Measurements from ENCODE around the gene DAAM1.

DAAM1 gene

DNA sequence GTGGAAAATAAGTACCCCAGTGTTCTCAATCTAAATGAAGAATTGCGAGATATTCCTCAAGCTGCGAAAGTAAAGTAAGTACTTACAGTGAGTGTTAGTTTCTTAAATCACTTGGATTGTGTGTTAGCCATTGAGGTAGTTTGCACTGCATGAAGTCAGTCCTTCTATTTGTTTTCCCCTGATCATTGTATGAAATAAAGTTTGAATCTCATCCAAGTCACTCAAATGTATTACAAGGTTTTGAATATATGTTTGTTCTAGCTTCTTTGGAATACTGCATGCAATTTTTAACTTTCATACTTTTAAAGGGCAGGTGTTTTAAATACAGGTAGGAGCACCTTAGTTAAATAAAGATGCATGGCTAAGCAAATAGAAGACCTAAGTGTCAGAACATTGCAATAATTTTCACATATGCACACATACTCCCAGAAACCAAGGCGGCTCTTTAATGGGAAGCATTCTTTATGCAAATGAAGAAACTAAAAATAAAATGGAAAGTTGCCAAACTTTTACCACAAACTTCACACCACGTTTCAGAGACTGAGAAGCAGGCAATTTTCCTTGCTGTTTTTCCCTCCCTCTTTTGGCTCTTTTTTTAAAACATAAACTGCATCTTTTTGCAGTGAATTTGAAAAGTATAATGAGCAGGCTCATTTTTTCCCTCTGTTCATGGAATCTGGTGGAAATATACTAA is 171.1 kb downstream of the DAAM1 start:
- no peak for DNase-seq (ENCODE audit: low read depth in 2 of 3, low spot score in 1 of 3)

DNA sequence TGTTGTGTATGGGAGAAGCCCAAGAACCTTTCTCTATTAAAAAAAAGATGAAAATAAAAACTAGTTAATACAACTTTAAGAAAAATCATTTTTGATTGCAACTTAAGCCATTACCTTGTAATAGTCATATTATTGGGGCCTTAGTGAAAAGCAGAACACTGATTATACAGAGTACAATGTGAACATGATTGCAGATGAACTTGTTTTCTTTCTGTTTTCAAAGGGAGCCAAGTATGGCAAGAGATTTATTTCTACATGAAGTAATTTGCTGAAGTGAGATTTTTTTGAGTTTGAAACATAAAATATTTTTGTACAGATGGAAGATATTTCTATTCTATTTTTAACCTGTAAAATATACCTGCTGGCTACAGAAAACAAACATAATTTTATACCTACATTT is 171.8 kb downstream of the DAAM1 start:
- no peak for DNase-seq (ENCODE audit: low read depth in 2 of 3, low spot score in 1 of 3)

DNA sequence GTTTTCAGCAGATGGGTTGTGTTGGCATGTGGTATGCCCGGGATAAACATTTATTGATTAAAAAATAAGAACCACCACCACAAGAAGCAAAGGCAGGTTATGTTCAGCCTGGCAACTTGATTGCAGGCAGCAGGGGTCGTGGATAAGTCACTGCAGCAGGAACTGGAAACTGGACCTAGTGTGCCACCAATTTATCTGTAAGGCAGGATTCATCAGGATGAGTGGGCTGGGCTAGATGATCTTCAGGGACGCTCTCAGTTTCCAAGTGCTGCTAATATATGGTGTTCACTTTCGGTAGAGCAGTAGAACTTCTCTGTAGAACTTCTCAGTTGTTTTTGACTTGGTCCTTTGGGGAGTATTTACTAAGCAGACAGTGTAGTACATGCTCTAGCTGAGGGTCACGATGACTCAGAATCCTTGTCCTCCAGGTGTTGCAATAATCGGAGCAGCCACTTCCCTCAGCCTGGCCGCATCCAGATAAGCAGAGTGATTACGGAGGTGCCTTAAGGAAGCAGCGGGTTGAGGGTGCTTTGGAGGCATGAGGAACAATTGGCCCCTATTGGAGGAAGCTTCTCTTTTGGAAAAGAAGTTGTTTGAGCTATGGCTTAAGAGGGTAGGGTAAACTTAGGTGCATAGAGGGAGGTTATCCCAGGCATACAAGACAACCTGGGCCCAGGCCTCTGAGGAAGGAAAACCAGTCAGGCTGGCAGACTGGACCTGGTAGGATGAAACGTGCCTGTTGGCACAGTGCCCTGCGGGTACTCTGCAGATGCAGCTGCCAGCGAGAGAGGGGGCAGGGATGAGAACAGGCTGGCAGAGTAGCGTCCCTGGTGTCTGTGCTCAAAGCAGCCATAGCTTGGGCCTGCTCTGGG is 172.7 kb downstream of the DAAM1 start:
- DNase-seq (ENCODE audit: low read depth in 2 of 3, low spot score in 1 of 3) = no peak

- DNase-seq (ENCODE audit: low read depth in 2 of 3, low spot score in 1 of 3) = no peak
Observed at GRCh38 chr14:59362513-59362912, 174.0 kb downstream of the DAAM1 start.

GRCh38 chr14:59363531-59364226 is 175.2 kb downstream of the DAAM1 start:
- no peak for DNase-seq (ENCODE audit: low read depth in 2 of 3, low spot score in 1 of 3)

- no peak for DNase-seq (ENCODE audit: low read depth in 2 of 3, low spot score in 1 of 3)
Observed at GRCh38 chr14:59370158-59370742, 181.8 kb downstream of the DAAM1 start.

DNA sequence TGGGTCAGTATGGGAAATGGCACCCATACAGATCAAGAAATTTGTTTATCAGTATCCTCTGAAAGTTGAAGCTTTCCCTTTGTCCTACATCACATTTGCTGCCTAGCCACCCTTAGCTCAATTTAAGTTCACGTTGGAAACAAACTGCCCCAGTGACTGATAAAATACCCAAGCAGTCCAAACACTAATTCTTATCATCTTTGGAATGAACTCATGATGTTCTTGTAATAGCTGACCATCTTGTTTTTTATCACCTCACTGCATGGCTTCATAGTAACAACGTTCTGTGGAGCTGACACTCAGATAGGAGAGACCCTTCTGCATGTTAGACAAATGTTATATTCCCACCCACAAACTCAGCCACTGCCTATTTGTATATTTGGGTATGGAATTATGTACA is 183.3 kb downstream of the DAAM1 start:
- no peak for DNase-seq (ENCODE audit: low read depth in 2 of 3, low spot score in 1 of 3)

DNA sequence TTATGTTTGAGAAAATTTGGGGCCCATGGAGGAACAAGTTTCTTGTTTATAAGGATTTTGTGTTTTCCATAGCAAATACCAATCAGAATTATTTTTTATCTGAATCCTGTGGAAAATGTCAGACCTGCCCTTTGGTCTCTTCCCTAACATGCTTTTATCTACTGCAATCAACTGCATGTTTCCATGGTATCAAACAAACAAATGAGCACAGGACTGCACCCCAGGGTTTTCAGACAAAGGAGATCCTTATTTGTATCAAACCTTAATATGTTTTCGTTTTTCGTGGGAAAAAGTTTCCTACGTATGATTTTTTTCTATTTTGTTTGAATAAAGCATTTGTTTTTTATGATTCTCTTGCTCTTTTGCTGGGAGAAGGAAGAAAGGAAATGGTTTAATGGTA is 185.6 kb downstream of the DAAM1 start:
- DNase-seq (ENCODE audit: low read depth in 2 of 3, low spot score in 1 of 3) = no peak

- DNase-seq (ENCODE audit: low read depth in 2 of 3, low spot score in 1 of 3) = no peak
Observed at GRCh38 chr14:59376686-59377085, 188.2 kb downstream of the DAAM1 start.

GRCh38 chr14:59377491-59377890 is 189.0 kb downstream of the DAAM1 start:
- DNase-seq (ENCODE audit: low read depth in 2 of 3, low spot score in 1 of 3) = no peak

- no peak for DNase-seq (ENCODE audit: low read depth in 2 of 3, low spot score in 1 of 3)
Observed at GRCh38 chr14:59377991-59378601, 189.6 kb downstream of the DAAM1 start.

- no peak for DNase-seq (ENCODE audit: low read depth in 2 of 3, low spot score in 1 of 3)
Observed at GRCh38 chr14:59389936-59390335, 201.5 kb downstream of the DAAM1 start.

GRCh38 chr14:59391388-59391787 is 202.9 kb downstream of the DAAM1 start:
- DNase-seq (ENCODE audit: low read depth in 2 of 3, low spot score in 1 of 3) = no peak

GRCh38 chr14:59394268-59394667 is 205.8 kb downstream of the DAAM1 start:
- DNase-seq (ENCODE audit: low read depth in 2 of 3, low spot score in 1 of 3) = no peak

- no peak for DNase-seq (ENCODE audit: low read depth in 2 of 3, low spot score in 1 of 3)
Observed at GRCh38 chr14:59395672-59396071, 207.2 kb downstream of the DAAM1 start.

DNA sequence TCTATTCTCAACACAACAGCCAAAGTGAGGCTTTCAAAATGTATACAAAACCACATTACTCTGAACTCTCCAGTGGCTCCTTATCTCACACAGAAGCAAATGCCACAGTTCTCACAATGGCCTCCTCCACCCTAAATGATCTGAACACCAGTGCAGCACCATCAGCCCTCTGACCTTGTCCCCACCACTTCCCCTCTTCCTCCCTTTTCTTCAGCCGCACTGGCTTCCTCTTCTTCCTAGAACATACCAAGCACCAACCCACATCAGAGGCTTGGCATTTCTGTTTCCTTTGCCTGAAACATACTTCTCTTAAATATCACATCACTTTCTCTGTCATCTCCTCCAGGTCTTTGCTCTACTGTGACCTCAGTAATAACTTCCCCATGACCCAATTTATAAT is 210.4 kb downstream of the DAAM1 start:
- no peak for DNase-seq (ENCODE audit: low read depth in 2 of 3, low spot score in 1 of 3)

DNA sequence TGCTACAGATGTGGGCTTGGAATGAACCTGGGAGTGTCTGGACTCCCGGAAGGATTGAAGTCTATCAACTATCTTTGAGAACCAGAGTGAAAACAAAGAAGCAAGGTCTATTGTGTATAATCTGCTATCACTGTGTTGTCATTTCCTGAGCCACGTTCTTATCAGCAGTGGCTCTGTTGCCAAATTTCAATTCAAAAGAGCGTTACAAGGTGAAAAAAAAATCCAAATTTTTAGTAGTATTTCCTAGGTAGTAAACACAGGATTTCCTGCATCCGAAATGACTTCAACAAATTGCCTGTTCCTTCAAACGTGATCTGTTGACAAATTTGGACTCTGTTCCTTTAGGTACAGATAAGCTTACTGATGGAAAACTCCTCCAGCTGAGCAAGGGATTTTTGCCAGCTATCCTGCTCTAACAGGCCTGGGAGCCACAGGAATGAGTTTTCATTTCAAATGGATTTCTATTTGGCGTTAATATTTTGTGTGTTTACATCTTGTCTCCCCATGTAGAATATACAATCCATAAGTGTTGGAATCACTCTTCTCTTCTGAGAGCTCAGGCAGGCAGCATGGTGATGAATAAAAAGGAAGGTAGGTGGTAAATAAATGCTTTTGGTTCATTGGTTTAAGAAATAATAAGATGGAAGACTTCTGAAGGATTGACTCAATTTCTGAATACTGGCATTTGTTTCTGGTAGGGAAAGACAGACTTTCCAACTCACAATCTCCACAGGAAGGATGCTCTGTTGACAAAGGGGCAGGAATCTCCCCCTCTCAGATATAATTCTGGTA is 218.2 kb downstream of the DAAM1 start:
- DNase-seq (ENCODE audit: low read depth in 2 of 3, low spot score in 1 of 3) = no peak

DNA sequence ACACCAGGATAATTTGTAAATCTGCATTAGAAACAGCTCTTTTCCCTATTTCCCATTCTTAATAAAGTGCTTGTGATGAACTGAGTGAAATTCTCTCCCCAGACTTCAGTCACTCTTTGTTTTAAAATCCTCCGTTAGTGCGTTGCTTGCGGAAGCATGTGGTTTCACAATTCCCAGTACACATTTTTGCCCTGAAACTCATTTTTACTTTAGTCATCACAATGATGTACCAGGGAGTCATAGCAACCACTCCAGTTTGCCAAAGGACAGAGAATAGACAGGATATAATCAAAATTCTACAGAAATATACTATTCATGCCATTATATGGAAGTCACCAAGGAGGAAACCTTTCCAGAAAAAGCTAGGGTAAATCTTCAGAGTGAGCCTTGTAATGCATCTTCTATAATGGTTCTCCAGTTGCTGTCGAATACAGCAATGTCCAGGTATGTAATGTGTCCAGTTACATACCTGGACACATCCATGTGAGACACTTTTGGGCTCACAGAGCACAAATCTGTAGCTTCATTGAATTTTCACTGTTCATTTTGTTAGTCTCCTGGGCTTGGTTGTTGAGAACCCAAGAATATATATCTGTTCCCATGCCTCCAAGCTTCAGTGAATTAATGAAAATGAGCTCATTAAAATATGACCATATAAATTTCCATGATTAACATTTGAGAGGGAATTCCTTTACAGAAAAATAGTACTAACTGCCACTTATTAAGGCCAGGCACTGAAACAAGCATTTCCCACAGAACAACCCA is 219.0 kb downstream of the DAAM1 start:
- DNase-seq (ENCODE audit: low read depth in 2 of 3, low spot score in 1 of 3) = no peak

- DNase-seq (ENCODE audit: low read depth in 2 of 3, low spot score in 1 of 3) = no peak
Observed at GRCh38 chr14:59415836-59416602, 227.6 kb downstream of the DAAM1 start.
